ENCODE results near the gene GSTA1.
A peak's percentile ranks its signal among the peaks of the same experiment; 100 is the strongest.
"Not testable (repeated sequence)": the region's sequence is repeated elsewhere in the genome, so short reads cannot be mapped to it uniquely, and the experiment has no call there.

The GSTA1 gene

GRCh38 chr6:52776711-52777351, 26.8 kb downstream of the GSTA1 start:
- H3K56ac ChIP-seq (ENCODE audit: low read length); H3K36me3 ChIP-seq (ENCODE audit: control insufficient read depth, insufficient read depth, low read length); H3K4ac ChIP-seq (ENCODE audit: low read depth, low read length); H3K27ac ChIP-seq (ENCODE audit: low read depth, low read length); H3K23ac ChIP-seq (ENCODE audit: low read length); H3K27me3 ChIP-seq (ENCODE audit: insufficient read depth, low read length, poor library complexity); H3K18ac ChIP-seq (ENCODE audit: low read length); H3K4me3 ChIP-seq (ENCODE audit: low read length); H2AK5ac ChIP-seq (ENCODE audit: low read length); H4K8ac ChIP-seq (ENCODE audit: low read depth, low read length); H4K5ac ChIP-seq (ENCODE audit: low read length); H2BK15ac ChIP-seq (replicated peaks; ENCODE audit: low read depth); DNase-seq; H3K4me2 ChIP-seq (ENCODE audit: low read length); H3K79me2 ChIP-seq (ENCODE audit: control insufficient read depth, insufficient read depth, low read length); H2BK5ac ChIP-seq (ENCODE audit: low read length); H3K9ac ChIP-seq (ENCODE audit: low read length); H2BK120ac ChIP-seq (ENCODE audit: low read depth, low read length); H3K79me1 ChIP-seq (ENCODE audit: low read length); H3K4me1 ChIP-seq (ENCODE audit: control insufficient read depth, low read depth, low read length): not testable (repeated sequence)
- WGBS (ENCODE audit: extremely low coverage, insufficient coverage, low lambda C conversion rate), result no CpG with 5 or more reads among the region's 9 CpGs

DNA sequence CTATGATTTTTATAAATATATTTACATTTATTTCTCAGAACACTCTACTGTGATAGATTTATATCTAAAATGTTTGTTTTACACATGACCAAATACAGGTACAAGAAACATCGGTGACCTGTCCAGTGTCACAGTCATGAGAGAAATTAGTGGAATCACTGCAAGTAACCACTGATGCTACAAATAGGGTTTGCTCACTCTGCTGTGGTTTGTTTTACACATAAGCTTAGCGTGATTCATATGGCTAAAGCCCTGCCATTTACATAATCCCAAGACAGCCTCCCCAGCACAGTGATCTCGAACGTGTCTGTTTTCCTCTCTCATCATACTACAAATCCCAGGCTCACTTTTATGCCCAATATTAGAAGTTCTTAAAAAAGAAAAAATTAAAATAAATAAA, 34.2 kb downstream of the GSTA1 start:
- H3K9ac ChIP-seq (ENCODE audit: low read length); H3K4ac ChIP-seq (ENCODE audit: low read depth, low read length); H3K27me3 ChIP-seq (ENCODE audit: insufficient read depth, low read length, poor library complexity); H4K5ac ChIP-seq (ENCODE audit: low read length); H3K18ac ChIP-seq (ENCODE audit: low read length); H3K23ac ChIP-seq (ENCODE audit: low read length); H3K36me3 ChIP-seq (ENCODE audit: control insufficient read depth, insufficient read depth, low read length); H3K79me2 ChIP-seq (ENCODE audit: control insufficient read depth, insufficient read depth, low read length); H2AK5ac ChIP-seq (ENCODE audit: low read length); H2BK15ac ChIP-seq (replicated peaks; ENCODE audit: low read depth); H2BK120ac ChIP-seq (ENCODE audit: low read depth, low read length); H3K27ac ChIP-seq (ENCODE audit: low read depth, low read length); DNase-seq; H2BK5ac ChIP-seq (ENCODE audit: low read length); H3K4me3 ChIP-seq (ENCODE audit: low read length); H3K4me2 ChIP-seq (ENCODE audit: low read length); H4K8ac ChIP-seq (ENCODE audit: low read depth, low read length); H3K4me1 ChIP-seq (ENCODE audit: control insufficient read depth, low read depth, low read length); H3K79me1 ChIP-seq (ENCODE audit: low read length); H3K56ac ChIP-seq (ENCODE audit: low read length): not testable (repeated sequence)
- whole genome bisulfite sequencing (ENCODE audit: extremely low coverage, insufficient coverage, low lambda C conversion rate), result no CpG with 5 or more reads among the region's 4 CpGs

GRCh38 chr6:52767658-52768057, 36.0 kb downstream of the GSTA1 start:
- not testable (repeated sequence) for H3K4me1 ChIP-seq (ENCODE audit: control insufficient read depth, low read depth, low read length); H3K36me3 ChIP-seq (ENCODE audit: control insufficient read depth, insufficient read depth, low read length); H3K79me2 ChIP-seq (ENCODE audit: control insufficient read depth, insufficient read depth, low read length); H3K4me3 ChIP-seq (ENCODE audit: low read length); H3K27me3 ChIP-seq (ENCODE audit: insufficient read depth, low read length, poor library complexity); H2BK15ac ChIP-seq (replicated peaks; ENCODE audit: low read depth); H4K8ac ChIP-seq (ENCODE audit: low read depth, low read length); H2AK5ac ChIP-seq (ENCODE audit: low read length); H3K4ac ChIP-seq (ENCODE audit: low read depth, low read length); DNase-seq; H3K4me2 ChIP-seq (ENCODE audit: low read length); H3K23ac ChIP-seq (ENCODE audit: low read length); H2BK5ac ChIP-seq (ENCODE audit: low read length); H3K27ac ChIP-seq (ENCODE audit: low read depth, low read length); H4K5ac ChIP-seq (ENCODE audit: low read length); H3K56ac ChIP-seq (ENCODE audit: low read length); H3K9ac ChIP-seq (ENCODE audit: low read length); H3K18ac ChIP-seq (ENCODE audit: low read length); H3K79me1 ChIP-seq (ENCODE audit: low read length); H2BK120ac ChIP-seq (ENCODE audit: low read depth, low read length)

DNA sequence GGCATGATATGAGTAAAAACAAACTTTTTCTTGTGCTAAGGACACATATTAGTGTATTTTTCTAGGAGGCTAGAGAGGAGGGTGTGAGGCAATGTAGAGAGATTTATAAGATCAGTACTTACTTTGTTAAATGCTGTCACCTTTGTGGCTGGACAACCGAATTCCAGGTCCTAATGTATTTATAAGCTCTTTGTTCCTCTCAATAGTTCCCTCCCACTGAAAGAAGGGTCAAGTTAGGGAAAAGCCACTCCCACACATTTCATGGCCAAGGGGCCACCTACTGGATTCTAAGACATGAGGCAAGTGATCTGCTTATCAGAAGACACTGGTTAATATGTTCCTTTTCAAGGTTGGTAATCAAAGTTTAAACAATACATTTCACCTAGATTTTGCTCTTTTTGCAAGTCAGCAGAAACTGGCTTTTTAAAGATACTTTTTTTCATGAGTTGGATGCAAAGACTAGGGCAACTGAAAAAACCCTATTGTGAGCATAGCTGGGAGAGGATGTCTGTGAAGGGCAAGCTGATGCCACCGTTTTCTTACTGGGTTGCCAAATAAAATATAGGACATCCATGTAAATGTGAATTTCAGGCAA, 40.2 kb downstream of the GSTA1 start, which contains the start of gene GSTA2:
Gene GSTA2 (minus strand): TSS at position 154 of the 595 bp plus-strand sequence. CDS start 5,528 bp downstream, outside the sequence.
- WGBS (ENCODE audit: extremely low coverage, insufficient coverage, low lambda C conversion rate), result no CpG with 5 or more reads among the region's 2 CpGs
- not testable (repeated sequence) for H3K4ac ChIP-seq (ENCODE audit: low read depth, low read length); H3K4me3 ChIP-seq (ENCODE audit: low read length)

DNA sequence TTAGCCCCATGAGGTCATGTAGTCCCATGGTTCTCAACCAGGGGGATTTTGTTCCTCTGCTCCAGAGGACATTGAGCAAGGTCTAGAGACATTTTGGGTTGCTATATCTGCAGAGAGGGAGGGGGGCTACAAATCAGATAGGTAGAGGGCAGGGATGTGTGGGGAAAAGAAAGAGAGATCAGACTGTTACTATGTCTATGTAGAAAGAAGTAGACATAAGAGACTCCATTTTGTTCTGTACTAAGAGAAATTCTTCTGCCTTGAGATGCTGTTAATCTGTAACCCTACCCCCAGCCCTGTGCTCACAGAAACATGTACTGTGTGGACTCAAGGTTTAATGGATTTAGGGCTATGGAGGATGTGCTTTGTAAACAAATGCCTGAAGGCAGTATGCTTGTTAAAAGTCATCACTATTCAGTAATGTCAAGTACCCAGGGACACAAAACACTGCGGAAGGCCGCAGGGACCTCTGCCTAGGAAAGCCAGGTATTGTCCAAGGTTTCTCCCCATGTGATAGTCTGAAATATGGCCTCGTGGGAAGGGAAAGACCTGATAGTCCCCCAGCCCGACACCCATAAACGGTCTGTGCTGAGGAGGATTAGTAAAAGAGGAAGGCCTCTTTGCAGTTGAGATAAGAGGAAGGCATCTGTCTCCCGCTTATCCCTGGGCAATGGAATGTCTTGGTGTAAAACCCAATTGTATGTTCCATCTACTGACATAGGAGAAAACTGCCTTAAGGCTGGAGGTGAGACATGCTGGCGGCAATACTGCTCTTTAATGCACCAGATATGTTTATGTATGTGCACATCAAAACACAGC, 41.7 kb downstream of the GSTA1 start:
- not testable (repeated sequence) for H3K27me3 ChIP-seq (ENCODE audit: insufficient read depth, low read length, poor library complexity); H3K18ac ChIP-seq (ENCODE audit: low read length); H3K4me2 ChIP-seq (ENCODE audit: low read length); H3K4me1 ChIP-seq (ENCODE audit: control insufficient read depth, low read depth, low read length); H2BK120ac ChIP-seq (ENCODE audit: low read depth, low read length); H3K4me3 ChIP-seq (ENCODE audit: low read length); H3K23ac ChIP-seq (ENCODE audit: low read length); H3K79me1 ChIP-seq (ENCODE audit: low read length); H4K8ac ChIP-seq (ENCODE audit: low read depth, low read length); H2BK5ac ChIP-seq (ENCODE audit: low read length); H2AK5ac ChIP-seq (ENCODE audit: low read length); H3K4ac ChIP-seq (ENCODE audit: low read depth, low read length); H3K56ac ChIP-seq (ENCODE audit: low read length); H3K9ac ChIP-seq (ENCODE audit: low read length); H4K5ac ChIP-seq (ENCODE audit: low read length); H3K27ac ChIP-seq (ENCODE audit: low read depth, low read length); H2BK15ac ChIP-seq (replicated peaks; ENCODE audit: low read depth); H3K79me2 ChIP-seq (ENCODE audit: control insufficient read depth, insufficient read depth, low read length); H3K36me3 ChIP-seq (ENCODE audit: control insufficient read depth, insufficient read depth, low read length)
- peak; percentile 52 for DNase-seq
- no CpG with 5 or more reads among the region's 7 CpGs for WGBS (ENCODE audit: extremely low coverage, insufficient coverage, low lambda C conversion rate)

More for the DNA sequence above, 40.2 kb downstream of the GSTA1 start, which contains the start of gene GSTA2:
- H2BK120ac ChIP-seq (ENCODE audit: low read depth, low read length); H3K27me3 ChIP-seq (ENCODE audit: insufficient read depth, low read length, poor library complexity); H3K4me1 ChIP-seq (ENCODE audit: control insufficient read depth, low read depth, low read length); H3K23ac ChIP-seq (ENCODE audit: low read length); H3K36me3 ChIP-seq (ENCODE audit: control insufficient read depth, insufficient read depth, low read length); H4K8ac ChIP-seq (ENCODE audit: low read depth, low read length); H2BK15ac ChIP-seq (replicated peaks; ENCODE audit: low read depth); H3K79me2 ChIP-seq (ENCODE audit: control insufficient read depth, insufficient read depth, low read length); H4K5ac ChIP-seq (ENCODE audit: low read length); H3K79me1 ChIP-seq (ENCODE audit: low read length); H2BK5ac ChIP-seq (ENCODE audit: low read length); H2AK5ac ChIP-seq (ENCODE audit: low read length); H3K27ac ChIP-seq (ENCODE audit: low read depth, low read length); H3K9ac ChIP-seq (ENCODE audit: low read length); H3K4me2 ChIP-seq (ENCODE audit: low read length): not testable (repeated sequence)
- DNase-seq, result peak; percentile 86
- Histone ChIP-seq H3K56ac (ENCODE audit: low read length) (peak within 1 kb of the TSS; percentile 15), H3K18ac (ENCODE audit: low read length) (peak within 1 kb of the TSS; percentile 2)
